Endothelial cell of umbilical vein (primary cell): ENCODE results near the gene NADSYN1. TPM values are rescaled to one million over a fixed set of nuclear protein-coding genes. Genes with fewer than 3 reads are reported as not detected.
A peak's percentile ranks its signal among the peaks of the same experiment; 100 is the strongest.

Experiments used
- BruUV-seq: library from RNA; stranded (reverse); fragments of 400-500 nt; replicated peaks from 2 replicates; lab custom pipeline; 2021; lab: Mats Ljungman, UMichigan
- CTCF ChIA-PET: fragments of 300-600, 350-600 bp; sonication (Branson Sonifier 250); formaldehyde crosslinking; loops from one replicate; lab custom pipeline; 2021; ENCODE audit warnings: antibody characterized with exemption, inconsistent platforms; lab: Charles Lee
- POLR2A ChIA-PET: fragments of 300-600, 350-600 bp; sonication (Branson Sonifier 250); formaldehyde crosslinking; loops from one replicate; lab custom pipeline; 2021; ENCODE audit warnings: antibody characterized with exemption, inconsistent platforms; lab: Charles Lee
- DNase-seq: peaks from one replicate; pipeline ENCODE4 v3.0.0-alpha.2; 2011; ENCODE audit warnings: low read depth, low spot score
- FAIRE-seq: peaks from 2 replicates; lab custom pipeline; 2011; peaks lifted over from hg19 to GRCh38; lab: Jason Lieb, UNC
- H2AFZ ChIP-seq: 2 replicates; pipeline ENCODE4 v1.6.0; 2012; ENCODE audit warnings: low read depth, low read length, control low read depth, inconsistent platforms
- H3K27ac ChIP-seq: 2 replicates; pipeline ENCODE4 v1.5.1; 2011; ENCODE audit warnings: low read depth, mild to moderate bottlenecking, control low read depth, low read length, moderate library complexity; ENCODE audit not compliant: insufficient read depth
- H3K27me3 ChIP-seq, 2 experiments: 2 replicates each; pipeline versions ENCODE4 v1.6.0 to v1.6.1; 2011; ENCODE audit warnings: low read length in 2 of 2, mixed read lengths in 1 of 2; ENCODE audit not compliant: control insufficient read depth in 2 of 2, insufficient read depth in 2 of 2
- H3K36me3 ChIP-seq, 2 experiments: 2 replicates in 1 of 2; 3 replicates in 1 of 2; pipeline ENCODE4 v1.5.1; 2011; ENCODE audit warnings: low read length in 2 of 2, mild to moderate bottlenecking in 1 of 2, moderate library complexity in 1 of 2; ENCODE audit not compliant: control insufficient read depth in 2 of 2, insufficient read depth in 2 of 2; ENCODE audit errors: extremely low read depth in 1 of 2
- H3K4me1 ChIP-seq: 3 replicates; pipeline ENCODE4 v1.5.1; 2011; ENCODE audit warnings: mild to moderate bottlenecking, low read length; ENCODE audit not compliant: control insufficient read depth, insufficient read depth; ENCODE audit errors: extremely low read depth
- H3K4me2 ChIP-seq: 2 replicates; pipeline ENCODE4 v1.6.1; 2011; ENCODE audit warnings: low read length, control low read depth, mixed read lengths; ENCODE audit not compliant: insufficient read depth
- H3K4me3 ChIP-seq, 3 experiments: fragments of 200-600 bp in 1 of 3; sonication (generic), shearing (Covaris generic) in 1 of 3; replicated peaks in 1 of 3; 2 replicates each; pipeline ENCODE4 v1.5.1; 2011 to 2016; ENCODE audit warnings: control low read depth in 3 of 3, low read length in 3 of 3, mild to moderate bottlenecking in 2 of 3, inconsistent platforms in 1 of 3, low read depth in 1 of 3, moderate library complexity in 1 of 3; ENCODE audit not compliant: insufficient read depth in 1 of 3
- H3K79me2 ChIP-seq: 2 replicates; pipeline ENCODE4 v1.6.0; 2012; ENCODE audit warnings: low read length, inconsistent platforms; ENCODE audit not compliant: control insufficient read depth, insufficient read depth
- H3K9ac ChIP-seq: replicated peaks from 2 replicates; pipeline ENCODE3; 2011; ENCODE audit warnings: low read length, control low read depth; ENCODE audit not compliant: insufficient read depth; ENCODE audit errors: extremely low read depth
- H3K9me1 ChIP-seq: replicated peaks from 3 replicates; pipeline ENCODE4 v1.6.0; 2011; ENCODE audit warnings: mild to moderate bottlenecking, low read length; ENCODE audit not compliant: control insufficient read depth, insufficient read depth; ENCODE audit errors: extremely low read depth
- H3K9me3 ChIP-seq: replicated peaks from 2 replicates; pipeline ENCODE4 v1.5.1; 2012; ENCODE audit warnings: low read length, inconsistent platforms; ENCODE audit not compliant: control insufficient read depth, insufficient read depth
- H4K20me1 ChIP-seq: replicated peaks from 2 replicates; pipeline ENCODE3; 2011; ENCODE audit warnings: mild to moderate bottlenecking, low read length; ENCODE audit not compliant: control insufficient read depth, insufficient read depth; ENCODE audit errors: extremely low read depth
- EZH2 ChIP-seq: IDR thresholded peaks from 2 replicates; pipeline ENCODE4 v1.6.1; 2012; ENCODE audit warnings: borderline replicate concordance, low read depth, mild to moderate bottlenecking, moderate library complexity, low read length, inconsistent platforms; ENCODE audit not compliant: severe bottlenecking
- FOS ChIP-seq: IDR thresholded peaks from 2 replicates; pipeline ENCODE4 v1.6.1; 2011; ENCODE audit warnings: mild to moderate bottlenecking, low read length, moderate library complexity, borderline replicate concordance; ENCODE audit not compliant: insufficient read depth
- GATA2 ChIP-seq: IDR thresholded peaks from 2 replicates; pipeline ENCODE4 v1.7.0; 2011; ENCODE audit warnings: low read depth, mild to moderate bottlenecking, moderate library complexity, mixed read lengths, low read length; ENCODE audit not compliant: insufficient read length, insufficient read depth
- JUN ChIP-seq: IDR thresholded peaks from 2 replicates; pipeline ENCODE4 v1.6.1; 2011; ENCODE audit warnings: borderline replicate concordance, low read depth; ENCODE audit not compliant: insufficient read length, insufficient read depth
- MYC ChIP-seq: IDR thresholded peaks from one replicate; pipeline ENCODE4 v1.6.1; 2011; ENCODE audit warnings: mild to moderate bottlenecking, low read depth, low read length
- POLR2A ChIP-seq: IDR thresholded peaks from 2 replicates; pipeline ENCODE4 v1.6.1; 2012; ENCODE audit warnings: low read depth, mild to moderate bottlenecking, control low read depth, low read length
- POLR2AphosphoS5 ChIP-seq: IDR thresholded peaks from 2 replicates; pipeline ENCODE4 v1.6.1; 2012; ENCODE audit warnings: low read depth, mild to moderate bottlenecking, control low read depth, low read length, moderate library complexity; ENCODE audit not compliant: insufficient read depth
- dilution Hi-C: fragments of 300-500 bp; cut with MboI; formaldehyde crosslinking; loops from one replicate; pipeline ENCODE4 v1.15.0; 2019; ENCODE audit warnings: low sequenced_read_pairs; ENCODE audit not compliant: extremely low pct_ligation_motif_present
- intact Hi-C: fragments of 100-400 bp; cut with micrococcal nuclease; formaldehyde crosslinking; loops from one replicate; pipeline ENCODE4 v1.10.0; 2022
- polyA plus RNA-seq, 4 experiments: library from polyadenylated mRNA; depleted of rRNA in 3 of 4; stranded (reverse) in 3 of 4; unstranded in 1 of 4; fragments of >200 nt; gene quantifications; 2 replicates each; pipeline versions ENCODE4 v1.2.1 to v1.2.3, GENCODE V29; 2011 to 2012; ENCODE audit warnings: missing spikeins in 1 of 4
- total RNA-seq: library from RNA; stranded (reverse); gene quantifications from 2 replicates; pipeline ENCODE4 v1.2.3, GENCODE V29; 2021
- TF ChIP-seq, protein P1 (sequence below): IDR thresholded peaks from 2 replicates; pipeline ENCODE4 v1.6.1; 2011; ENCODE audit not compliant: insufficient read depth, insufficient read length
- TF ChIP-seq, protein P2 (sequence below), 2 donors: IDR thresholded peaks; 1 replicate in 1 of 2; 2 replicates in 1 of 2; pipeline ENCODE4 v1.5.1; 2011; ENCODE audit warnings: low read length in 2 of 2, mild to moderate bottlenecking in 2 of 2, moderate library complexity in 2 of 2, control low read depth in 1 of 2, inconsistent platforms in 1 of 2, low read depth in 1 of 2; ENCODE audit not compliant: insufficient read depth in 1 of 2; ENCODE audit errors: extremely low read depth in 1 of 2

Gene NADSYN1
- total and polyA plus RNA-seq, 2 donors (not counting 3 experiments of a cell fraction or from before 2014, with no cell fraction given): 77.5 to 99.2 TPM

DNA sequence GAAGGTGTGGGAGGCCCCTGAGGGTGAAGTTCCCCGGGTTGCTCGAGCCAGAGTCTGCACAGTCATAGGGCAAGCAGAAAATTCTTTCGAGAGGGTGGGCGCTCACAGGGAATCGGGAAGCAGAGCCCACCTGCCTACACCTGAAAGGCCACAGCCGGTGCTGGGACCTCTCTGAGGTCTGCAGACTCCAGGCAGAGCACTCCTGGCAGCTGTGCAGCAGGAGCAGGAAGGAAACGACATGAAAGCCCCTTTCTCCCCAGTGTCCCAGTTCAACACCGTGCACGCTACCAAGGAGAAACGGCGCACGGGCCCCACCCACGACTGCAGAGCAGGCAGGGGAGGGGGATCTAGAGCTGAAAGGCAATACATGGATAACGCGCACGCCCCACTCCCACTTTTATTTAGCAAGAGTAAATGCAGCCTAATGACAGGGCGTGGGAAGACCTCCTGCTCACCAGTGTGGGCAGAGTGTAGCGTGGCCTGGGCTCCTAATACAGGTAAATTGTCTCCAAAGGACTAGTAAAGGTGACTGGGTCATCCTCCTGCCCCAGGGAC lies 18.4 kb upstream of the NADSYN1 start:
- Histone ChIP-seq H2AFZ (no peak overlapping the region), H3K4me3 (no peak overlapping the region), H3K36me3 (peaks cover 2 to 29% of the 10 kb centered on the region in 2 experiments), H3K27ac (no peak overlapping the region), H3K9me3 (no peaks in the 10 kb centered on the region), H3K27me3 (no peaks in the 10 kb centered on the region), H3K79me2 (no peaks in the 10 kb centered on the region), H3K4me2 (no peak overlapping the region), H3K4me1 (no peaks in the 10 kb centered on the region), H4K20me1 (no peaks in the 10 kb centered on the region), H3K9me1 (no peaks in the 10 kb centered on the region), H3K9ac (no peak overlapping the region)
- no peak for FAIRE-seq
- TF ChIP-seq POLR2AphosphoS5: no peak
- no peak for TF ChIP-seq MYC
- TF ChIP-seq, protein P1, sequence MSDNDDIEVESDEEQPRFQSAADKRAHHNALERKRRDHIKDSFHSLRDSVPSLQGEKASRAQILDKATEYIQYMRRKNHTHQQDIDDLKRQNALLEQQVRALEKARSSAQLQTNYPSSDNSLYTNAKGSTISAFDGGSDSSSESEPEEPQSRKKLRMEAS: no peak
- TF ChIP-seq POLR2A: no peak
- no peak for TF ChIP-seq EZH2
- no peak for TF ChIP-seq JUN
- TF ChIP-seq, protein P2, sequence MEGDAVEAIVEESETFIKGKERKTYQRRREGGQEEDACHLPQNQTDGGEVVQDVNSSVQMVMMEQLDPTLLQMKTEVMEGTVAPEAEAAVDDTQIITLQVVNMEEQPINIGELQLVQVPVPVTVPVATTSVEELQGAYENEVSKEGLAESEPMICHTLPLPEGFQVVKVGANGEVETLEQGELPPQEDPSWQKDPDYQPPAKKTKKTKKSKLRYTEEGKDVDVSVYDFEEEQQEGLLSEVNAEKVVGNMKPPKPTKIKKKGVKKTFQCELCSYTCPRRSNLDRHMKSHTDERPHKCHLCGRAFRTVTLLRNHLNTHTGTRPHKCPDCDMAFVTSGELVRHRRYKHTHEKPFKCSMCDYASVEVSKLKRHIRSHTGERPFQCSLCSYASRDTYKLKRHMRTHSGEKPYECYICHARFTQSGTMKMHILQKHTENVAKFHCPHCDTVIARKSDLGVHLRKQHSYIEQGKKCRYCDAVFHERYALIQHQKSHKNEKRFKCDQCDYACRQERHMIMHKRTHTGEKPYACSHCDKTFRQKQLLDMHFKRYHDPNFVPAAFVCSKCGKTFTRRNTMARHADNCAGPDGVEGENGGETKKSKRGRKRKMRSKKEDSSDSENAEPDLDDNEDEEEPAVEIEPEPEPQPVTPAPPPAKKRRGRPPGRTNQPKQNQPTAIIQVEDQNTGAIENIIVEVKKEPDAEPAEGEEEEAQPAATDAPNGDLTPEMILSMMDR (IDR thresholded peaks at IDR 0.05; ENCODE audit: extremely low read depth in 1 of 2, insufficient read depth in 1 of 2, low read depth in 1 of 2, low read length in 2 of 2): no peak
- TF ChIP-seq GATA2: no peak
- no peak for TF ChIP-seq FOS
- ChIA-PET CTCF (no interaction called here), POLR2A (no interaction called here)
- no peak for DNase-seq
- intact Hi-C loops (no loop called here), dilution Hi-C loops (no loop called here)
- TSS peak; percentile 66 for BruUV-seq
